ENCODE measurements around the gene LDB2.

Gene LDB2

GRCh38 chr4:16461362-16461761 is 437.1 kb downstream of the LDB2 start:
- no peak overlapping the region for H3K4me3 ChIP-seq (ENCODE audit: low read length)
- H3K27me3 ChIP-seq (ENCODE audit: control insufficient read depth, low read length), result no peaks in the 10 kb centered on the region
- H3K9me2 ChIP-seq (replicated peaks; ENCODE audit: control insufficient read depth, low read length), result no peaks in the 10 kb centered on the region
- H3K4me1 ChIP-seq (ENCODE audit: control insufficient read depth, low read length), result no peaks in the 10 kb centered on the region
- H4K20me1 ChIP-seq (ENCODE audit: control insufficient read depth, insufficient read depth, low read depth, low read length), result no peaks in the 10 kb centered on the region
- H3K9me3 ChIP-seq (ENCODE audit: control insufficient read depth, insufficient read depth, low read length), result no peaks in the 10 kb centered on the region
- TF ChIP-seq CTCF (IDR thresholded peaks at IDR 0.05; ENCODE audit: low read depth, low read length, poor library complexity, severe bottlenecking) (no peak), EZH2phosphoT487 (IDR thresholded peaks at IDR 0.05; ENCODE audit: borderline replicate concordance, low read length) (no peak)
- no peaks in the 10 kb centered on the region for H3K79me2 ChIP-seq (ENCODE audit: control insufficient read depth, low read length)
- no peaks in the 10 kb centered on the region for H3F3A ChIP-seq (ENCODE audit: control insufficient read depth, insufficient read depth)
- no peak overlapping the region for H3K4me2 ChIP-seq (ENCODE audit: low read length)
- no peak overlapping the region for H3K27ac ChIP-seq (ENCODE audit: low read depth, low read length)
- H3K36me3 ChIP-seq (ENCODE audit: control insufficient read depth, low read length), result no peaks in the 10 kb centered on the region

GRCh38 chr4:16457944-16458343 is 440.5 kb downstream of the LDB2 start:
- Histone ChIP-seq H3K4me2 (ENCODE audit: low read length) (no peak overlapping the region), H3K9me3 (ENCODE audit: control insufficient read depth, insufficient read depth, low read length) (no peaks in the 10 kb centered on the region), H3F3A (ENCODE audit: control insufficient read depth, insufficient read depth) (no peaks in the 10 kb centered on the region), H3K4me1 (ENCODE audit: control insufficient read depth, low read length) (no peaks in the 10 kb centered on the region), H3K36me3 (ENCODE audit: control insufficient read depth, low read length) (no peaks in the 10 kb centered on the region), H3K9me2 (replicated peaks; ENCODE audit: control insufficient read depth, low read length) (no peaks in the 10 kb centered on the region), H3K27me3 (ENCODE audit: control insufficient read depth, low read length) (no peaks in the 10 kb centered on the region), H3K27ac (ENCODE audit: low read depth, low read length) (no peak overlapping the region), H3K79me2 (ENCODE audit: control insufficient read depth, low read length) (no peaks in the 10 kb centered on the region), H3K4me3 (ENCODE audit: low read length) (no peak overlapping the region), H4K20me1 (ENCODE audit: control insufficient read depth, insufficient read depth, low read depth, low read length) (no peaks in the 10 kb centered on the region)
- TF ChIP-seq CTCF (IDR thresholded peaks at IDR 0.05; ENCODE audit: low read depth, low read length, poor library complexity, severe bottlenecking) (no peak), EZH2phosphoT487 (IDR thresholded peaks at IDR 0.05; ENCODE audit: borderline replicate concordance, low read length) (no peak)
